Testis (tissue), 2 donors: ENCODE results near the gene SLC25A11.

Source experiments
- POLR2A ChIP-seq: fragments of 450-650 bp; IDR thresholded peaks from one replicate; pipeline ENCODE4 v1.6.1; 2017; ENCODE audit warnings: antibody characterized with exemption, mild to moderate bottlenecking, moderate library complexity
- TF ChIP-seq, protein P1 (sequence below), 3 experiments: fragments of 450-650 bp in 2 of 3; fragments of 200-600 bp in 1 of 3; sonication (generic) in 1 of 3; IDR thresholded peaks; one replicate each; pipeline ENCODE4 v1.5.1; 2016 to 2019; ENCODE audit warnings: antibody characterized with exemption in 3 of 3, mild to moderate bottlenecking in 2 of 3, moderate library complexity in 1 of 3

DNA sequence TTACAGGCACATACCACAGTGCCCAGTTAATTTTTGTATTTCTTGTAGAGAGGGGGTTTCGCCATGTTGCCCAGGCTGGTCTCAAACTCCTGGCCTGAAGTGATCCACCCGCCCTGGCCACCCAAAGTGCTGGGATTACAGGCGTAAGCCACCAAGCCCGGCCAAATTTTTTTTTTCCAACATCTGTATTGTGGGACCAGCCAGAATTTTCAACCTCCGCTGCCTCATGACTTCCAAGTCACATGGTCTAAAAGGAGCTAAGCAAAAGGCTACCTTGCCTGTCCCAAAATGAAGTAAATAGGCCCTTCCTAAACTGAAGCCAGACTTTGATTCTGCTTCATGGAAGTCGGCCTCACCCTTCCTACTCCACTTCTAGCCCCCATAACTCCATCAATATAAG lies 32.0 kb upstream of the SLC25A11 start:
- TF ChIP-seq, protein P1, sequence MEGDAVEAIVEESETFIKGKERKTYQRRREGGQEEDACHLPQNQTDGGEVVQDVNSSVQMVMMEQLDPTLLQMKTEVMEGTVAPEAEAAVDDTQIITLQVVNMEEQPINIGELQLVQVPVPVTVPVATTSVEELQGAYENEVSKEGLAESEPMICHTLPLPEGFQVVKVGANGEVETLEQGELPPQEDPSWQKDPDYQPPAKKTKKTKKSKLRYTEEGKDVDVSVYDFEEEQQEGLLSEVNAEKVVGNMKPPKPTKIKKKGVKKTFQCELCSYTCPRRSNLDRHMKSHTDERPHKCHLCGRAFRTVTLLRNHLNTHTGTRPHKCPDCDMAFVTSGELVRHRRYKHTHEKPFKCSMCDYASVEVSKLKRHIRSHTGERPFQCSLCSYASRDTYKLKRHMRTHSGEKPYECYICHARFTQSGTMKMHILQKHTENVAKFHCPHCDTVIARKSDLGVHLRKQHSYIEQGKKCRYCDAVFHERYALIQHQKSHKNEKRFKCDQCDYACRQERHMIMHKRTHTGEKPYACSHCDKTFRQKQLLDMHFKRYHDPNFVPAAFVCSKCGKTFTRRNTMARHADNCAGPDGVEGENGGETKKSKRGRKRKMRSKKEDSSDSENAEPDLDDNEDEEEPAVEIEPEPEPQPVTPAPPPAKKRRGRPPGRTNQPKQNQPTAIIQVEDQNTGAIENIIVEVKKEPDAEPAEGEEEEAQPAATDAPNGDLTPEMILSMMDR (IDR thresholded peaks at IDR 0.05) = no peak
- TF ChIP-seq POLR2A = no peak
